Right renal pelvis (tissue), 4 donors: ENCODE results near the gene ZNF618. TPM values are rescaled to one million over a fixed set of nuclear protein-coding genes. Genes with fewer than 3 reads are reported as not detected.

ENCODE experiments used
- DNase-seq, 4 donors: peaks; one replicate each; pipeline ENCODE4 v3.0.0-alpha.2; 2013; ENCODE audit warnings: low read depth in 4 of 4, low spot score in 3 of 4, missing footprints in 1 of 4
- polyA plus RNA-seq, 4 donors: library from polyadenylated mRNA; unstranded; fragments of 120-200 nt; gene quantifications; one replicate each; pipeline ENCODE4 v1.2.1, GENCODE V29; 2013; ENCODE audit not compliant: insufficient read length in 4 of 4

ZNF618 gene
- polyA plus RNA-seq, 4 donors = 40.2 to 43.4 (median 41.8) TPM

- DNase-seq = no peak
Observed at GRCh38 chr9:113954591-113954990, 78.5 kb downstream of the ZNF618 start.

GRCh38 chr9:113955076-113955752, 79.1 kb downstream of the ZNF618 start:
- DNase-seq = peak in 1 of 4 donors; percentile 38

GRCh38 chr9:113956901-113957300, 80.8 kb downstream of the ZNF618 start:
- no peak for DNase-seq

DNA sequence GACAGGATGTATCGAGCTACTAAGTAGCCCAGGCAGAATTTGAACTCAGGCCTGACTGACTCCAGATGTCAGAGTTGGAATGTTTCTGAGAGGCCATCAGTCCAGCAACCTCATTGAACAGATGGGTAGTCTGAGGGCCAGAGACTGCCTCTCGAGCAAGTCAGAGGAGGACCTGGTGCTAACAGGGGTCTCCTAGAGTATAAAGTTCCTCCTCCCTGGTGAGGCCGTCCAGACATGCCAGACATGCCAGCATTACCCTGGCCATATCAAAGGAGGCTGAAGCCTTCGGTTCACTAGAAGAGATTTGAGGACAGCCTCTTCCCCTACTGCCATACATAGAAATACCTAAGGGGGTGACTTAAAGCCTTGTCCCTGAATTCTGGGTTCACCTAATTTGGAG, 81.2 kb downstream of the ZNF618 start:
- DNase-seq = no peak

- DNase-seq = peak; percentile 50 to 80 (median 68)
Observed at GRCh38 chr9:113957821-113958341, 81.8 kb downstream of the ZNF618 start.

DNA sequence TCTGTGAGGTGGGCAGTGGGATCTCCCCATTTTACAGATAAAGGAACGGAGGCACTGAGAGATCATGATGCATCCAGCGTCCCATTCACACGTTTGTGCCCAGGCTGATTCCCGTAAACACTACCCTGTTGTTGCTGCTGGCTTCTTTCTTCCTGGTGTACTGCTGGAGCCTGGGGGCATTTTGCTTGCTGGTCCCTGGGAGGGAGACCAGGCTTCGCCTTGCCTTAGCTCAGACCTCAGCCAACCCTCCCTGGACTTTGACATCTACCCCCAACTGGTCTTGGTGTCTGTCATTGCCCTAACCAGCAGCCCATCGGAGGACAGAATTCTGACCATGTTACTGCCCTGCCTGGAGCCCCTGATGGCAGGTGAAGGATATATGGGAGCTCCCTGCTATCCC, 82.4 kb downstream of the ZNF618 start:
- DNase-seq = no peak

DNA sequence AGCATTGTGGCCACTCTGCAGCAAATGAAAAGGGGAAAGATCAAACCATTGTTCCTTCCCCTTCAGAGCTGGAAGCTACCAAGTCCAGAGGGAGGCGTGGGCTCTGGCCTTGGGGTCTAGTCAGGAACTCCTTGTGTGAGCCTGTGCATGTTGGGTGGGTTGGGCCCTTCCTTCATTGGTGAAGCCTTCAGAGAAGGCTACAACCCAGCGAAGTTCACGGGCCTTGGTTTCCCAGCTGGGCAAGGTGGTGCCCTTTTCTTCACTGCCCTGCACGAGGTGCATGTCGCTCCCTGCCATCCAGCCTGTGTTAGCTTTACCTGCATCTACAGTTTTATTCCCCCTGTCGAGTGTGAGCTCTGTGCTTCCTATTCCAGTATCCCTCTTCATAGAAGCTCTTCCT, 84.7 kb downstream of the ZNF618 start:
- no peak for DNase-seq

- no peak for DNase-seq
Observed at GRCh38 chr9:113962396-113962795, 86.3 kb downstream of the ZNF618 start.

GRCh38 chr9:113963017-113963620, 87.0 kb downstream of the ZNF618 start:
- no peak for DNase-seq

GRCh38 chr9:113963696-113964494, 87.8 kb downstream of the ZNF618 start:
- no peak for DNase-seq

GRCh38 chr9:113964495-113965170, 88.5 kb downstream of the ZNF618 start:
- DNase-seq = peak in 1 of 4 donors; percentile 36

DNA sequence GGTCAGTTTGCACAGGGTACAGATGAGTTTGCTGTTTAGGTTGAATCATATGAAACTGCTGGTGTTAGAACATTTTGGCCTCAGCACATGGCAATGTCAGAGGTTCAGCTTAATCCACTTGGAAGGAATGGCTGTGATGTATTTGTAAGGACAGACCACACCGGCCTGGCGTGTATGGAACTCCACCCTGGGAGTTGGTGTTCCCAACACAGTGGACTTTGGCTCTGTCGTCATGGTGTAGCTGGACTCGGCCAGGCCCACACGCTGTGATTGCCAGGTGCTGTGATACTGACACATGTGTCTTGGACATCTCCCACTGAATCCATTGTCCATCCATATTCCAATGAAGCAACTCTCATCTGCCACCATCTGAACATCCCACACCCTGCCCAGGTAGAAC, 90.3 kb downstream of the ZNF618 start:
- no peak for DNase-seq

DNA sequence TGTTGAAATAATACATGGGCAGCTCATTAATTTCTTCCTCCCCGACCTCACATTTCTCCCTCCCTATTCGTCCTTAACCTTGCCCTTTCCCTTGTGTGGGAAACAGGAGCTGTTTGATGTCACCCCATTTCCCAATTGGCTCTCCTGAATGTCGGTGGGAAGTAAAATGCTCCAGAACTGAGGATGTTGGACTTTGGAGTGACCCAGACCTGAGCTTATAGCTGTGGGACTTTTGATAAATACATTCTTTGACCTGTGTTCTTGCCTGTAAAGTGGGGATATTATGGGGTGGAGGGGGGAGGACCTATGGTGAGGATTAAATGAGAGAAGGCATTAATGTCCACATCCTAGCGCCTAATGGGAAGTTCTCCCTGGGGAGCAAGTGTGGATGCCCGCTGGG, 91.3 kb downstream of the ZNF618 start:
- no peak for DNase-seq

- no peak for DNase-seq
Observed at GRCh38 chr9:113969343-113969742, 93.2 kb downstream of the ZNF618 start.

- no peak for DNase-seq
Observed at GRCh38 chr9:113973226-113973625, 97.1 kb downstream of the ZNF618 start.

DNA sequence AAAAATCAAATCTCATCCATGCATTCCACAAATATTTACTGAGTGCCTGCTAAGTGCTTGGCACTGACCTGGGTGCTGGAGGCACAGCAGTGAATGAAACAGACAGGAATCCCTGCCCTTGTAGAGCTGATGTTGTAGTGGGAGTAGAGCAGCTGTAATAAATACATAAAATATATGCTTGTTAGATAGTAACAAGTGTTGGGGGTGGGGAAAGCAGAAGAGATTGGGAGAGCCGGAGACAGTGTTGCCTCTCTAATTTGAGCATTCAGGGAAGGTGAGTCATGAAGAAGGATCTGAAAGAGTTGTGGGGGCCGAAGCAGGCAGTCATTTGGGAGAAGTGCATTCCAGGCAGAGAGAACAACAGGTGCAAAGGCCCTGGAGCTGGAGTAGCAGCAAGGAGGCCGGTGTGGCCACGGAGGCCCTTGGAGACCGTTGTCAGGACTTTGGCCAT, 97.9 kb downstream of the ZNF618 start:
- DNase-seq = no peak

DNA sequence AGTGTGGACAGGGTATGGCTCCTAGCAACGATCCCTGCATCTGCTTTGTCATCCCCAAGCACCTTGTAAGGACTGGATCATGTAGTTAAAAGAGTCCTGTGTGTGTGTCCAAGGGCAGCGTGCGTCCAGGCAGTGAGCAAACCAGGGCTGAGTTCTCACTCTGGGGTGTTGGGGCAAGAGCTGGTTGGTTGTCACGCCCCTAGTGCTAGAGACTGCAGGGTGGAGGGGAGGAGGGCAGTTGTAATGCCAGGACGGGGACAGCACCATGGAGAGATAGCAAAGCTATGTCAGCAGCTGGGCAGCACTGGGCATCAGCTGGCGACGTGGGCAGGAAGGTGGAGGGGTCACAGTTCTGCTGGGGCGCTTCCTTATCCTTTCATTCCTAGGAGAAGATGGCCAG, 100.8 kb downstream of the ZNF618 start:
- DNase-seq = no peak

GRCh38 chr9:113978725-113979342, 102.7 kb downstream of the ZNF618 start:
- no peak for DNase-seq

GRCh38 chr9:113979343-113980127, 103.4 kb downstream of the ZNF618 start:
- DNase-seq = no peak
